ENCODE data around the gene DNAH7.

The DNAH7 gene

GRCh38 chr2:195857132-195857531 lies 211.5 kb downstream of the DNAH7 start:
- H3K4me1 ChIP-seq (ENCODE audit: control insufficient read depth, low read depth, low read length), result no peaks in the 10 kb centered on the region
- H3K27ac ChIP-seq (ENCODE audit: low read length), result no peak overlapping the region
- no peaks in the 10 kb centered on the region for H3K27me3 ChIP-seq (ENCODE audit: control insufficient read depth, insufficient read depth, low read length)
- H3K36me3 ChIP-seq (ENCODE audit: control insufficient read depth, low read depth, low read length), result no peaks in the 10 kb centered on the region
- no peak overlapping the region for H3K9ac ChIP-seq (ENCODE audit: low read length)
- H3K4me3 ChIP-seq (ENCODE audit: low read length), result no peak overlapping the region
- no peaks in the 10 kb centered on the region for H3K9me3 ChIP-seq (ENCODE audit: control insufficient read depth, low read depth, low read length)

GRCh38 chr2:195850764-195851163 lies 217.9 kb downstream of the DNAH7 start:
- Histone ChIP-seq H3K9me3 (ENCODE audit: control insufficient read depth, low read depth, low read length) (no peaks in the 10 kb centered on the region), H3K27me3 (ENCODE audit: control insufficient read depth, insufficient read depth, low read length) (no peaks in the 10 kb centered on the region), H3K36me3 (ENCODE audit: control insufficient read depth, low read depth, low read length) (no peaks in the 10 kb centered on the region), H3K9ac (ENCODE audit: low read length) (no peak overlapping the region), H3K27ac (ENCODE audit: low read length) (no peak overlapping the region), H3K4me1 (ENCODE audit: control insufficient read depth, low read depth, low read length) (no peaks in the 10 kb centered on the region), H3K4me3 (ENCODE audit: low read length) (no peak overlapping the region)

- no peaks in the 10 kb centered on the region for H3K9me3 ChIP-seq (ENCODE audit: control insufficient read depth, low read depth, low read length)
- H3K9ac ChIP-seq (ENCODE audit: low read length), result no peak overlapping the region
- H3K27me3 ChIP-seq (ENCODE audit: control insufficient read depth, insufficient read depth, low read length), result no peaks in the 10 kb centered on the region
- H3K27ac ChIP-seq (ENCODE audit: low read length), result no peak overlapping the region
- H3K4me1 ChIP-seq (ENCODE audit: control insufficient read depth, low read depth, low read length), result no peaks in the 10 kb centered on the region
- no peaks in the 10 kb centered on the region for H3K36me3 ChIP-seq (ENCODE audit: control insufficient read depth, low read depth, low read length)
- no peak overlapping the region for H3K4me3 ChIP-seq (ENCODE audit: low read length)
Observed at GRCh38 chr2:195848119-195848899, 220.3 kb downstream of the DNAH7 start.

- Histone ChIP-seq H3K27ac (ENCODE audit: low read length) (no peak overlapping the region), H3K36me3 (ENCODE audit: control insufficient read depth, low read depth, low read length) (no peaks in the 10 kb centered on the region), H3K9me3 (ENCODE audit: control insufficient read depth, low read depth, low read length) (no peaks in the 10 kb centered on the region), H3K4me3 (ENCODE audit: low read length) (no peak overlapping the region), H3K4me1 (ENCODE audit: control insufficient read depth, low read depth, low read length) (no peaks in the 10 kb centered on the region), H3K9ac (ENCODE audit: low read length) (no peak overlapping the region), H3K27me3 (ENCODE audit: control insufficient read depth, insufficient read depth, low read length) (no peaks in the 10 kb centered on the region)
Observed at GRCh38 chr2:195842932-195843331, 225.7 kb downstream of the DNAH7 start.

- H3K9me3 ChIP-seq (ENCODE audit: control insufficient read depth, low read depth, low read length), result no peaks in the 10 kb centered on the region
- H3K27me3 ChIP-seq (ENCODE audit: control insufficient read depth, insufficient read depth, low read length), result no peaks in the 10 kb centered on the region
- H3K27ac ChIP-seq (ENCODE audit: low read length), result no peak overlapping the region
- no peaks in the 10 kb centered on the region for H3K4me1 ChIP-seq (ENCODE audit: control insufficient read depth, low read depth, low read length)
- H3K9ac ChIP-seq (ENCODE audit: low read length), result no peak overlapping the region
- H3K4me3 ChIP-seq (ENCODE audit: low read length), result no peak overlapping the region
- no peaks in the 10 kb centered on the region for H3K36me3 ChIP-seq (ENCODE audit: control insufficient read depth, low read depth, low read length)
Observed at GRCh38 chr2:195838002-195838401, 230.6 kb downstream of the DNAH7 start.

GRCh38 chr2:195836002-195836401 lies 232.6 kb downstream of the DNAH7 start:
- no peaks in the 10 kb centered on the region for H3K27me3 ChIP-seq (ENCODE audit: control insufficient read depth, insufficient read depth, low read length)
- H3K4me1 ChIP-seq (ENCODE audit: control insufficient read depth, low read depth, low read length), result peaks cover 7% of the 10 kb centered on the region
- H3K4me3 ChIP-seq (ENCODE audit: low read length), result no peak overlapping the region
- H3K9me3 ChIP-seq (ENCODE audit: control insufficient read depth, low read depth, low read length), result no peaks in the 10 kb centered on the region
- no peak overlapping the region for H3K27ac ChIP-seq (ENCODE audit: low read length)
- no peaks in the 10 kb centered on the region for H3K36me3 ChIP-seq (ENCODE audit: control insufficient read depth, low read depth, low read length)
- no peak overlapping the region for H3K9ac ChIP-seq (ENCODE audit: low read length)

- no peaks in the 10 kb centered on the region for H3K36me3 ChIP-seq (ENCODE audit: control insufficient read depth, low read depth, low read length)
- no peak overlapping the region for H3K27ac ChIP-seq (ENCODE audit: low read length)
- no peak overlapping the region for H3K4me3 ChIP-seq (ENCODE audit: low read length)
- no peaks in the 10 kb centered on the region for H3K9me3 ChIP-seq (ENCODE audit: control insufficient read depth, low read depth, low read length)
- peaks cover 12% of the 10 kb centered on the region for H3K4me1 ChIP-seq (ENCODE audit: control insufficient read depth, low read depth, low read length)
- no peak overlapping the region for H3K9ac ChIP-seq (ENCODE audit: low read length)
- no peaks in the 10 kb centered on the region for H3K27me3 ChIP-seq (ENCODE audit: control insufficient read depth, insufficient read depth, low read length)
Observed at GRCh38 chr2:195834836-195835235, 233.8 kb downstream of the DNAH7 start.

GRCh38 chr2:195830968-195831950 lies 237.4 kb downstream of the DNAH7 start:
- Histone ChIP-seq H3K27ac (ENCODE audit: low read length) (no peak overlapping the region), H3K9ac (ENCODE audit: low read length) (no peak overlapping the region), H3K36me3 (ENCODE audit: control insufficient read depth, low read depth, low read length) (no peaks in the 10 kb centered on the region), H3K4me3 (ENCODE audit: low read length) (no peak overlapping the region), H3K9me3 (ENCODE audit: control insufficient read depth, low read depth, low read length) (no peaks in the 10 kb centered on the region), H3K27me3 (ENCODE audit: control insufficient read depth, insufficient read depth, low read length) (no peaks in the 10 kb centered on the region), H3K4me1 (ENCODE audit: control insufficient read depth, low read depth, low read length) (peaks cover 12% of the 10 kb centered on the region)

- no peaks in the 10 kb centered on the region for H3K27me3 ChIP-seq (ENCODE audit: control insufficient read depth, insufficient read depth, low read length)
- no peak overlapping the region for H3K4me3 ChIP-seq (ENCODE audit: low read length)
- no peaks in the 10 kb centered on the region for H3K9me3 ChIP-seq (ENCODE audit: control insufficient read depth, low read depth, low read length)
- no peaks in the 10 kb centered on the region for H3K36me3 ChIP-seq (ENCODE audit: control insufficient read depth, low read depth, low read length)
- no peak overlapping the region for H3K27ac ChIP-seq (ENCODE audit: low read length)
- H3K9ac ChIP-seq (ENCODE audit: low read length), result no peak overlapping the region
- no peaks in the 10 kb centered on the region for H3K4me1 ChIP-seq (ENCODE audit: control insufficient read depth, low read depth, low read length)
Observed at GRCh38 chr2:195824478-195824877, 244.2 kb downstream of the DNAH7 start.

GRCh38 chr2:195823206-195823605 lies 245.4 kb downstream of the DNAH7 start:
- Histone ChIP-seq H3K27me3 (ENCODE audit: control insufficient read depth, insufficient read depth, low read length) (no peaks in the 10 kb centered on the region), H3K9ac (ENCODE audit: low read length) (no peak overlapping the region)

GRCh38 chr2:195821566-195821932 lies 247.1 kb downstream of the DNAH7 start:
- Histone ChIP-seq H3K9ac (ENCODE audit: low read length) (no peak overlapping the region), H3K27me3 (ENCODE audit: control insufficient read depth, insufficient read depth, low read length) (no peaks in the 10 kb centered on the region), H3K36me3 (ENCODE audit: control insufficient read depth, low read depth, low read length) (no peaks in the 10 kb centered on the region), H3K9me3 (ENCODE audit: control insufficient read depth, low read depth, low read length) (no peaks in the 10 kb centered on the region), H3K4me3 (ENCODE audit: low read length) (no peak overlapping the region), H3K4me1 (ENCODE audit: control insufficient read depth, low read depth, low read length) (no peaks in the 10 kb centered on the region), H3K27ac (ENCODE audit: low read length) (no peak overlapping the region)

More at GRCh38 chr2:195823206-195823605, 245.4 kb downstream of the DNAH7 start:
- H3K27ac ChIP-seq (ENCODE audit: low read length), result no peak overlapping the region
- H3K36me3 ChIP-seq (ENCODE audit: control insufficient read depth, low read depth, low read length), result no peaks in the 10 kb centered on the region
- no peaks in the 10 kb centered on the region for H3K4me1 ChIP-seq (ENCODE audit: control insufficient read depth, low read depth, low read length)
- no peak overlapping the region for H3K4me3 ChIP-seq (ENCODE audit: low read length)
- no peaks in the 10 kb centered on the region for H3K9me3 ChIP-seq (ENCODE audit: control insufficient read depth, low read depth, low read length)
